A673 (cell line): ENCODE measurements around the gene FBN3. TPM values are rescaled to one million over a fixed set of nuclear protein-coding genes. Genes with fewer than 3 reads are reported as not detected.

Experiments used
- BruUV-seq: library from RNA; stranded (reverse); fragments of 400-500 nt; replicated peaks from 2 replicates; lab custom pipeline; 2021; lab: Mats Ljungman, UMichigan
- CTCF ChIA-PET: fragments of 300-600 bp; sonication (Branson Sonifier 250); formaldehyde crosslinking; loops from one replicate; lab custom pipeline; 2022; ENCODE audit warnings: antibody characterized with exemption; lab: Charles Lee
- POLR2A ChIA-PET: fragments of 300-600 bp; sonication (Branson Sonifier 250); formaldehyde crosslinking; loops from one replicate; lab custom pipeline; 2022; ENCODE audit warnings: antibody characterized with exemption; ENCODE audit not compliant: low non-redundant PET; lab: Charles Lee
- DNase-seq: peaks from one replicate; pipeline ENCODE4 v3.0.0-alpha.2; 2015; ENCODE audit warnings: low spot score
- H3K27ac ChIP-seq: fragments of 200-600 bp; sonication (generic); 2 replicates; pipeline ENCODE4 v1.5.1; 2016; ENCODE audit warnings: mixed run types, low read depth, mild to moderate bottlenecking, mixed read lengths, antibody characterized with exemption, low read length; ENCODE audit not compliant: poor library complexity, severe bottlenecking
- H3K27me3 ChIP-seq: fragments of 200-600 bp; sonication (generic); replicated peaks from 2 replicates; pipeline ENCODE4 v1.6.1; 2017; ENCODE audit warnings: mixed run types, low read depth, mild to moderate bottlenecking, mixed read lengths, antibody characterized with exemption, low read length; ENCODE audit not compliant: insufficient read depth, poor library complexity
- H3K36me3 ChIP-seq: fragments of 200-600 bp; sonication (generic); 2 replicates; pipeline ENCODE4 v1.6.1; 2016; ENCODE audit warnings: mixed run types, mild to moderate bottlenecking, mixed read lengths, antibody characterized with exemption, low read length; ENCODE audit not compliant: insufficient read depth, poor library complexity, severe bottlenecking
- H3K4me1 ChIP-seq: fragments of 200-600 bp; sonication (generic); 2 replicates; pipeline ENCODE4 v1.6.1; 2017; ENCODE audit warnings: mixed run types, mild to moderate bottlenecking, mixed read lengths, antibody characterized with exemption, low read length; ENCODE audit not compliant: insufficient read depth, poor library complexity, severe bottlenecking
- H3K4me3 ChIP-seq: fragments of 200-600 bp; sonication (generic); 2 replicates; pipeline ENCODE4 v1.5.1; 2016; ENCODE audit warnings: low read depth, mixed run types, mild to moderate bottlenecking, mixed read lengths, low read length; ENCODE audit not compliant: poor library complexity, severe bottlenecking
- H3K9me3 ChIP-seq: fragments of 200-600 bp; sonication (generic); 2 replicates; pipeline ENCODE4 v1.6.1; 2016; ENCODE audit warnings: mixed run types, low read depth, mild to moderate bottlenecking, mixed read lengths, antibody characterized with exemption, low read length; ENCODE audit not compliant: poor library complexity, severe bottlenecking
- EZH2 ChIP-seq: fragments of 200-600 bp; sonication (generic); IDR thresholded peaks from 2 replicates; pipeline ENCODE4 v1.6.1; 2017; ENCODE audit warnings: borderline replicate concordance, low read depth, mild to moderate bottlenecking, mixed read lengths, antibody characterized with exemption, low read length; ENCODE audit not compliant: poor library complexity, severe bottlenecking
- intact Hi-C: fragments of 100-400 bp; cut with micrococcal nuclease; formaldehyde crosslinking; loops from one replicate; pipeline ENCODE4 v1.10.0; 2022; ENCODE audit not compliant: unreplicated experiment
- total RNA-seq: library from RNA; stranded (reverse); gene quantifications from 2 replicates; pipeline ENCODE4 v1.2.3, GENCODE V29; 2021
- TF ChIP-seq, protein P1 (sequence below): fragments of 300-800, 200-600 bp; sonication (generic); conservative IDR thresholded peaks from 2 replicates; pipeline ENCODE4 v1.5.1; 2017; ENCODE audit warnings: low read depth, mild to moderate bottlenecking, antibody characterized with exemption, low read length, moderate library complexity, mixed read lengths

FBN3 gene
- total RNA-seq, 1 experiment from 2014 or later: 0.06 TPM

GRCh38 chr19:8143041-8143440 is 6.4 kb downstream of the FBN3 start:
- intact Hi-C loops: no loop called here
- no peak for DNase-seq
- BruUV-seq: no TSS peak
- Histone ChIP-seq H3K36me3 (no peaks in the 10 kb centered on the region), H3K27ac (no peak overlapping the region), H3K27me3 (peaks cover 2% of the 10 kb centered on the region), H3K4me3 (no peak overlapping the region), H3K4me1 (no peaks in the 10 kb centered on the region), H3K9me3 (no peaks in the 10 kb centered on the region)
- TF ChIP-seq EZH2: no peak
- TF ChIP-seq, protein P1, sequence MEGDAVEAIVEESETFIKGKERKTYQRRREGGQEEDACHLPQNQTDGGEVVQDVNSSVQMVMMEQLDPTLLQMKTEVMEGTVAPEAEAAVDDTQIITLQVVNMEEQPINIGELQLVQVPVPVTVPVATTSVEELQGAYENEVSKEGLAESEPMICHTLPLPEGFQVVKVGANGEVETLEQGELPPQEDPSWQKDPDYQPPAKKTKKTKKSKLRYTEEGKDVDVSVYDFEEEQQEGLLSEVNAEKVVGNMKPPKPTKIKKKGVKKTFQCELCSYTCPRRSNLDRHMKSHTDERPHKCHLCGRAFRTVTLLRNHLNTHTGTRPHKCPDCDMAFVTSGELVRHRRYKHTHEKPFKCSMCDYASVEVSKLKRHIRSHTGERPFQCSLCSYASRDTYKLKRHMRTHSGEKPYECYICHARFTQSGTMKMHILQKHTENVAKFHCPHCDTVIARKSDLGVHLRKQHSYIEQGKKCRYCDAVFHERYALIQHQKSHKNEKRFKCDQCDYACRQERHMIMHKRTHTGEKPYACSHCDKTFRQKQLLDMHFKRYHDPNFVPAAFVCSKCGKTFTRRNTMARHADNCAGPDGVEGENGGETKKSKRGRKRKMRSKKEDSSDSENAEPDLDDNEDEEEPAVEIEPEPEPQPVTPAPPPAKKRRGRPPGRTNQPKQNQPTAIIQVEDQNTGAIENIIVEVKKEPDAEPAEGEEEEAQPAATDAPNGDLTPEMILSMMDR: no peak
- POLR2A ChIA-PET: no interaction called here
- CTCF ChIA-PET: no interaction called here

GRCh38 chr19:8142513-8142900 is 6.9 kb downstream of the FBN3 start:
- ChIA-PET CTCF (no interaction called here), POLR2A (interaction anchor here (0.5 kb wide), 1 partner anchor 81 kb away, joined by 22 read pairs; no protein-coding TSS in a partner anchor)
- intact Hi-C loops: no loop called here
- no peaks in the 10 kb centered on the region for H3K4me1 ChIP-seq
- no TSS peak for BruUV-seq
- DNase-seq: no peak
- no peak overlapping the region for H3K27ac ChIP-seq
- no peak for TF ChIP-seq EZH2
- TF ChIP-seq, protein P1: no peak
- H3K27me3 ChIP-seq: no peaks in the 10 kb centered on the region
- H3K36me3 ChIP-seq: no peaks in the 10 kb centered on the region
- no peaks in the 10 kb centered on the region for H3K9me3 ChIP-seq
- H3K4me3 ChIP-seq: no peak overlapping the region

DNA sequence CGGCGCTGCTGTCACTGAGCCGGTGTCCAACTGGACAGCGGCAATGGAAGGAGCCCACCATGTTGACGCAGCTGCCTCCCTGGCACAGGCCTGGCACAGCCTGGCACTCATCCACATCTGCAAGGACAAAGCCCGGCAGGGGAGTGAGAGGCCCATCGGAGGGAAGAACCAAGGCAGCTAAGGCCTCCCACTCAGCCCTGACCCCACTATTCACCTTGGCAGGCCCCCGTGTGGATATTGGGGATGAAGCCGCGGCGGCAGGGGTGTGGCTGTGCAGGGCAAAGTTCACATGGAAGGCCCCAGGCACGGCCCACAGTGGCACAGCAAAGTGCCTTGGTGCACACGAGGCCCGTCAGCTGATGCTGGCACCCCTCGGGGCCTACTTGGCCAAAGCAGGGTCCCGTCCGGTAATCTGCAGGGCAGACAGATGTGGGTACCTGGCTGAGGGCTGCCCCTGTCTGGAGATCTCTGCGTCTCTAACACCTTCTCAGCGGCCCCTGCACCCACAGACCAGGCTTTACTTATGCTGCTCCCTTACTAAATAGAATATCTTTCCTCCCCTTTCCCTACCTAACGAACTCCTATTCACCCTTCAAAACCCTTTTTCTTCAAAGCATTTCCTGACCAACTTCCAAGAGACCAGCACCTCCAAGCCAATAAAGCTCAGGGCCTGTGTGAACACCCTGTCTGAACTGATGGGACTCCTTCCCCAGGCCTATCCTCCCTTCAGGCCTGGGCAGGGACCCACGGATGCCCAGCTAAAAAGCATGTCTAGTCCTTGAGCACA is 7.5 kb downstream of the FBN3 start:
- no peaks in the 10 kb centered on the region for H3K9me3 ChIP-seq
- no peak overlapping the region for H3K4me3 ChIP-seq
- intact Hi-C loops: no loop called here
- H3K36me3 ChIP-seq: no peaks in the 10 kb centered on the region
- ChIA-PET CTCF (no interaction called here), POLR2A (interaction anchor here (0.5 kb wide), 1 partner anchor 81 kb away, joined by 22 read pairs; no protein-coding TSS in a partner anchor)
- TF ChIP-seq, protein P1: no peak
- TF ChIP-seq EZH2: no peak
- DNase-seq: no peak
- no peaks in the 10 kb centered on the region for H3K4me1 ChIP-seq
- H3K27me3 ChIP-seq: no peaks in the 10 kb centered on the region
- no peak overlapping the region for H3K27ac ChIP-seq
- BruUV-seq: no TSS peak
